ENCODE data around the gene STAB2.

DNA sequence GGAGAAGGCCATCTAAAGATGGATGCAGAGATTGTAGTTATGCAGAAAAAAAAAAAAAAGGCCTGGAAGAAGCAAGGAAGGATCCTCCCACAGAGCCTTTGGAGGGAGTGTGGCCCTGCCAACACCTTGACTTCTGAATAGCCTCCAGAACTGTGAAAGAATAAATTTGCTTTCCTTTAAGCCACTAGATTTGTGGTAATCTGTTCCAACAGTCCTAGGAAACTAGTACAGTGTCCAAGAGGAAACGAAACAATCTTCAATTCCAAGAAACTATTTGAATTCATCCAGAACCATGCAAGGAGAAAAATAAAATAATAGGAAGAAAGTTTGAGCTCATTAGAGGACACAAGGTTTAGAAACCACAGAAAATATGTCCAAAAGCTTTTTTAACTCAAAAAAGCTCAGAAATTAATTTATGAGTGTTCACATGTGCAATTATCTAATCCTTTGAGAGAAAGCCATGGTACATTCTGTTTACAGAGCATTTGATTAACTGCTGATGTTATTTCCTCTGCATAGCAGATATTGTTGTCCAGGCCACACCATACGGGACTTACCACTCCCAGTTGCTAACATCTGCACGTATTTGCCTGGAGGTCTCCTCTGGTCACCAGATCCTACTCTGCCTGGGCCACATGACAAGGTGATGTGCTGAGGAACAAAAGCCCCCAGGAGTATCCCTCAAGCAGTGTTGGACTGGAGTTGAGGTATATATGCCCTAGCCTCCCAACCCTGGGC is 30.0 kb upstream of the STAB2 start:
- TF ChIP-seq, protein P1, sequence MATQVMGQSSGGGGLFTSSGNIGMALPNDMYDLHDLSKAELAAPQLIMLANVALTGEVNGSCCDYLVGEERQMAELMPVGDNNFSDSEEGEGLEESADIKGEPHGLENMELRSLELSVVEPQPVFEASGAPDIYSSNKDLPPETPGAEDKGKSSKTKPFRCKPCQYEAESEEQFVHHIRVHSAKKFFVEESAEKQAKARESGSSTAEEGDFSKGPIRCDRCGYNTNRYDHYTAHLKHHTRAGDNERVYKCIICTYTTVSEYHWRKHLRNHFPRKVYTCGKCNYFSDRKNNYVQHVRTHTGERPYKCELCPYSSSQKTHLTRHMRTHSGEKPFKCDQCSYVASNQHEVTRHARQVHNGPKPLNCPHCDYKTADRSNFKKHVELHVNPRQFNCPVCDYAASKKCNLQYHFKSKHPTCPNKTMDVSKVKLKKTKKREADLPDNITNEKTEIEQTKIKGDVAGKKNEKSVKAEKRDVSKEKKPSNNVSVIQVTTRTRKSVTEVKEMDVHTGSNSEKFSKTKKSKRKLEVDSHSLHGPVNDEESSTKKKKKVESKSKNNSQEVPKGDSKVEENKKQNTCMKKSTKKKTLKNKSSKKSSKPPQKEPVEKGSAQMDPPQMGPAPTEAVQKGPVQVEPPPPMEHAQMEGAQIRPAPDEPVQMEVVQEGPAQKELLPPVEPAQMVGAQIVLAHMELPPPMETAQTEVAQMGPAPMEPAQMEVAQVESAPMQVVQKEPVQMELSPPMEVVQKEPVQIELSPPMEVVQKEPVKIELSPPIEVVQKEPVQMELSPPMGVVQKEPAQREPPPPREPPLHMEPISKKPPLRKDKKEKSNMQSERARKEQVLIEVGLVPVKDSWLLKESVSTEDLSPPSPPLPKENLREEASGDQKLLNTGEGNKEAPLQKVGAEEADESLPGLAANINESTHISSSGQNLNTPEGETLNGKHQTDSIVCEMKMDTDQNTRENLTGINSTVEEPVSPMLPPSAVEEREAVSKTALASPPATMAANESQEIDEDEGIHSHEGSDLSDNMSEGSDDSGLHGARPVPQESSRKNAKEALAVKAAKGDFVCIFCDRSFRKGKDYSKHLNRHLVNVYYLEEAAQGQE (IDR thresholded peaks at IDR 0.05; ENCODE audit: borderline replicate concordance) = no peak
- no peak for TF ChIP-seq MXI1 (conservative IDR thresholded peaks at IDR 0.05; ENCODE audit: poor library complexity, severe bottlenecking)
- TF ChIP-seq, protein P2, sequence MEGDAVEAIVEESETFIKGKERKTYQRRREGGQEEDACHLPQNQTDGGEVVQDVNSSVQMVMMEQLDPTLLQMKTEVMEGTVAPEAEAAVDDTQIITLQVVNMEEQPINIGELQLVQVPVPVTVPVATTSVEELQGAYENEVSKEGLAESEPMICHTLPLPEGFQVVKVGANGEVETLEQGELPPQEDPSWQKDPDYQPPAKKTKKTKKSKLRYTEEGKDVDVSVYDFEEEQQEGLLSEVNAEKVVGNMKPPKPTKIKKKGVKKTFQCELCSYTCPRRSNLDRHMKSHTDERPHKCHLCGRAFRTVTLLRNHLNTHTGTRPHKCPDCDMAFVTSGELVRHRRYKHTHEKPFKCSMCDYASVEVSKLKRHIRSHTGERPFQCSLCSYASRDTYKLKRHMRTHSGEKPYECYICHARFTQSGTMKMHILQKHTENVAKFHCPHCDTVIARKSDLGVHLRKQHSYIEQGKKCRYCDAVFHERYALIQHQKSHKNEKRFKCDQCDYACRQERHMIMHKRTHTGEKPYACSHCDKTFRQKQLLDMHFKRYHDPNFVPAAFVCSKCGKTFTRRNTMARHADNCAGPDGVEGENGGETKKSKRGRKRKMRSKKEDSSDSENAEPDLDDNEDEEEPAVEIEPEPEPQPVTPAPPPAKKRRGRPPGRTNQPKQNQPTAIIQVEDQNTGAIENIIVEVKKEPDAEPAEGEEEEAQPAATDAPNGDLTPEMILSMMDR (IDR thresholded peaks at IDR 0.05; ENCODE audit: poor library complexity, severe bottlenecking) = no peak
- TF ChIP-seq EZH2 (IDR thresholded peaks at IDR 0.05; ENCODE audit: borderline replicate concordance, insufficient read depth, low read length, poor library complexity, severe bottlenecking) = no peak
- TF ChIP-seq EP300 (conservative IDR thresholded peaks at IDR 0.05; ENCODE audit: poor library complexity, severe bottlenecking) = no peak
- no peak for TF ChIP-seq SMC3 (conservative IDR thresholded peaks at IDR 0.05; ENCODE audit: poor library complexity)
- TF ChIP-seq TAF1 (IDR thresholded peaks at IDR 0.05; ENCODE audit: low read depth) = no peak
- TF ChIP-seq RAD21 (conservative IDR thresholded peaks at IDR 0.05) = no peak
- TF ChIP-seq POLR2AphosphoS5 (IDR thresholded peaks at IDR 0.05) = no peak

All from neural cell (in vitro differentiated cells).